Stimulated activated CD8-positive, alpha-beta memory T cell treated with anti-CD3 and anti-CD28 coated beads, Interleukin-2, amount 100 ng/mL, for 48 hours (primary cell): ENCODE results near the gene SLC4A2.
A peak's percentile ranks its signal among the peaks of the same experiment; 100 is the strongest.

ENCODE experiments used
- DNase-seq, 2 donors: peaks; one replicate each; pipeline ENCODE4 v3.0.0-alpha.2; 2020; ENCODE audit warnings: low read depth in 2 of 2

The SLC4A2 gene

DNA sequence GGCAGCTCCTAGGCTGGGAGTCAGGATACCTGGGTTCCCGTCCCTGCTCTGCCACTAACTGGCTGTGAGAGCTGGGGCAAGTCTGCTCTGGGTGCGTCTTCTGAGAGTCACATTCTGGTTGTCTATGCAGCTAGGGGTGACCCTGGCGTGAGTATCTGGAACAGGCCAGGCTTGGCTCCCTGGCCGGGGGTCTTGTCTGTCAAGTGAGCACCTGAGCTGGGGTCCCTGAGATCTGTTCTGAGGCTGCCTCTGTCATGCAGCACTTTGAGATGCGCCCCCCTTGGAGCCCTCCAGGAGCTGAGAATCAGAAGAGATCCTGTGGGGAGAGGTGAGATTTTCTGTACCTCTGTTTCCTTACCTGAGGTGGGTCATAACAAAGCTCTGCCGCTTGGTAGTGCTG is 34.4 kb downstream of the SLC4A2 start:
- DNase-seq, result no peak

DNA sequence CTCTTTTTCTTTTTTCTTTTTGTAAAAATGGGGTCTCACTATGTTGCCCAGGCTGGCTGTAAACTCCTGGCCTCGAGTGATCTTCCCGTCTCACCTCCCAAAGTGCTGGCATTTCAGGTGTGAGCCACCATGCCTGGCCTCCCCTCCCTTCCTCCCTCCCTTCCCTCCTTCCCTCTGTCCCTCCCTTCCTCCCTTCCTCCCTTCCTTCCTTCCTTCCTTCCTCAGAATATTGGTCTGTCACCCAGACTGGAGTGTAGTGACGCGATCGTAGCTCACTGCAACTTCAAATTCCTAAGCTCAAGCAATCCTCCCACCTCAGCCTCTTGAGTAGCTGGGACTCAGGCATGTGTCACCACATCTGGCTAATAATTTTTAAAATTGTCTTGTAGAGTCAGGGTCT is 35.3 kb downstream of the SLC4A2 start:
- no peak for DNase-seq

GRCh38 chr7:151095123-151095797 is 35.9 kb downstream of the SLC4A2 start:
- no peak for DNase-seq

DNA sequence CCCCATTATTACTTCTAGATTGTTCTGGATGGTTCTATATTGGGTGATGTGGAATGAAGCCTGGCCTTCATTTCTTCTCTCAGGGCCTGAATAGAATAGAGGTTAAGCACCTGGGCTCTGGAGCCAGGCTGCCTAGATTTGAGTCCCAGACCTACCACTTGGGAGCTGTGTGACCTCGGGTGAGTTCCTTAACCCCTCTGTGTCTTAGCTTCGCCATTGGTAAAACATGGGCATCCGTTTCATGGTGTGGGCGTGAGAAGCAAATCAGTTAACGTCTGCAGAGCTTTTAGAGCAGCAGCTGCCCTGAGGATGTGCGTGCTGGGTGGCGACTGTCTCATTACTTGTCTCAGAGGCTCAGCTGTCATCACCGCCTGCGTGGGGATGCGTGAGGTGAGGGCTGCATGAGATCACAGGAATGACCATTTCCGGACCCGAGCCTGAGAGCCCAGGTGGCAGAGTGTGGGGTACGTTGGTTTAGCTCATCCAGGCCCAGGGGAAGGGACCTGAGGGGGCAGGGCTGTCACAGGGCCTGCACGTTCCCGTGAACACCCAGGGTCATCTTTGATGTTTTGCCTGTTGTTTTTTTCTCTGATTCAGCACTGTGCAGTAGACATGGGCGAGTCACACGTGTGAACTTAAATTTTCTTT is 36.6 kb downstream of the SLC4A2 start:
- DNase-seq, result no peak

DNA sequence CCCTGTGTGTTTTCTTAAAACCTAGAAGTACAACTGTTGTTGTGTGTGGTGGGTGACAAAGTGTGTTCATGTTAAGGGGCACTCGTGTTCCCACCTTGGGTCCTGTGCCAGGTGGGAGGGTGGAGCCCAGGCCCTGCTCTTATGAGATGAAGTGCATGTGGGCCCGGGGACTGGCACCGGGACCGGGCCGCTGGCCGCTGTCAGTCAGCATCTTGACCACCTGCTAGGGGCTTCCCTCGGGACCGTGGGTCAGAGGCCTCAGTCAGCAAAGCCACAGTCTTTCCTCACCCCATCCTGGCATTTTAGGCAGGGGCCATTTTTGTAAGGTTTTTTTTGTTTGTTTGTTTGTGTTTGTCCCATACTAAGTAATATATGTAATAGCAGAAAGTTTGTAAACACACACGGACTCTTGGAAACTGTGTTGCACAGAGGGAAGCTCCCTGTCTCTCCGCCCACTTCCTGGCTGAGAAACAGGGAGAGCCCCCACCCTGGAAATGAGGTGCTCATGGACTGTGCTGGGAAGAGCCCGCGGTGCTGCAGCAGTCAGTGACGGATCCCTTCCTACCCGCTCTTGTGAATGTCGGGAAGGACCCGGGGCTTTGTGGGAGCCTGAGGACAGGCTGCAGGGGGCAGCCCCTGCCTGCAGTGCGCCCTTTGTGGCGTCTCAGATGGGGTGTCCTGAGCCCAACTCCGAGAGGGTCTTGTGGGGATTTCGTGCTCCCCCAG is 40.3 kb downstream of the SLC4A2 start:
- no peak for DNase-seq

DNA sequence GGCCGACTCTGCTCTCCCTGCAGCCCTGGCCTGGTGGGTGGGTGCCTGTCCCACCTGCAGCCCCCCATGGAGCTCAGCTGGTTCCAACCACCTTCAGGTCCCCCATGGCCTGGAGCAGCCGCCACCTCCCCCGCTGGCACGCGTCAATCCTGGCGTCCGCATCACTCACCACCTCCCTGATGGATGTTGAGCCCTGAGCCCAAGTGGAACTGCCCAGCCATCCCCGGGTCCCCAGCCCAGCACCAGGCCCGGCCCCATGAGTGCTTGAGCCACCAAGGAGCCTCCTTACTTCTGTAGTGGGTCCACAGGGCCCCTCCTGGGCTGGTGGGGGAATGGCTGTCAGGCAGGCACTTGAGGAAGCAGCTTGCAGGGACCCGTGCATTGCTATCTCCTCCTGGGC is 41.5 kb downstream of the SLC4A2 start:
- DNase-seq, result no peak

- DNase-seq, result no peak
Measured at GRCh38 chr7:151101621-151102396, 42.4 kb downstream of the SLC4A2 start.

DNA sequence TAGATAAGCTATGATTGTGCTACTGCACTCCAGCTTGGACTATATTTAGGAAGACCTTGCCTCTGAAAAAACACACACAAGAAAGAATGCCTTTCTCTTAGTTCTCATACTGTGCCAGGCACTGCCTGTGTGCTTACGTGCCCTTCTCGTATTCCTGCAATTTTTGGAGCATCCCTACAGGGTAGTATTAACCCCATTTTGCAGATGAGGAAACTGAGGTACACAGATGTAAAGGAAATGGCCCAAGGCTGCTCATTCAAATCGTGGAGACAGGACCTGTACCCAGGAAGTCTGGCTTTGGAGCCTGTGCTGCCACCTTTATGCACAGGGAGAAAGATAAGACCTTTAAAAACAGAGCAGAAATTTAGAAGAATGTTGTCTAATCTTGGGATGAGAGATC is 43.6 kb downstream of the SLC4A2 start:
- no peak for DNase-seq

- DNase-seq, result no peak
Measured at GRCh38 chr7:151103973-151104372, 44.6 kb downstream of the SLC4A2 start.

GRCh38 chr7:151104411-151105235 is 45.2 kb downstream of the SLC4A2 start:
- DNase-seq, result no peak

DNA sequence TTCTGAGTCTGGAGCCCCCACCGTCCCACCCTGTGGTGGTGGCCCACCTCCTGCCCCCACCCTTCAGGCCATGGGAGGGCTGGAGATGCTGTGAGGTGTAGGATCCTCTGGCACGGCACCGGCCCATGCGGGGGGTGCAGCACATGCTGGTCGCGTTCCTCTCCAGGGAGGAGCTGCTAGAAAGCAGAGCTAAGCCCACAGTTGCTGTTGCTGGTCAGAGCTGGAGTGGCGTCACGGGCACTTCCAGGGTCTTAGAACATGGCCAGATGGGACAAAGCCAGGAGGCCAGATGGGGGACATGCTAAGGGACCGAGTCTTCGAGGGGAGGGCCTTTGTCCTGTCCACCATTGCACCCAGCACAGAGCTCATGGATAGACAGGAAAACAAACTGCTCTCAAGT is 48.5 kb downstream of the SLC4A2 start:
- no peak for DNase-seq

GRCh38 chr7:151109094-151110048 is 50.0 kb downstream of the SLC4A2 start:
- no peak for DNase-seq

- no peak for DNase-seq
Measured at GRCh38 chr7:151110236-151110940, 51.0 kb downstream of the SLC4A2 start.

GRCh38 chr7:151110941-151111645 is 51.7 kb downstream of the SLC4A2 start:
- DNase-seq, result peak; percentile 58 to 62

- DNase-seq, result no peak
Measured at GRCh38 chr7:151113344-151114150, 54.2 kb downstream of the SLC4A2 start.

DNA sequence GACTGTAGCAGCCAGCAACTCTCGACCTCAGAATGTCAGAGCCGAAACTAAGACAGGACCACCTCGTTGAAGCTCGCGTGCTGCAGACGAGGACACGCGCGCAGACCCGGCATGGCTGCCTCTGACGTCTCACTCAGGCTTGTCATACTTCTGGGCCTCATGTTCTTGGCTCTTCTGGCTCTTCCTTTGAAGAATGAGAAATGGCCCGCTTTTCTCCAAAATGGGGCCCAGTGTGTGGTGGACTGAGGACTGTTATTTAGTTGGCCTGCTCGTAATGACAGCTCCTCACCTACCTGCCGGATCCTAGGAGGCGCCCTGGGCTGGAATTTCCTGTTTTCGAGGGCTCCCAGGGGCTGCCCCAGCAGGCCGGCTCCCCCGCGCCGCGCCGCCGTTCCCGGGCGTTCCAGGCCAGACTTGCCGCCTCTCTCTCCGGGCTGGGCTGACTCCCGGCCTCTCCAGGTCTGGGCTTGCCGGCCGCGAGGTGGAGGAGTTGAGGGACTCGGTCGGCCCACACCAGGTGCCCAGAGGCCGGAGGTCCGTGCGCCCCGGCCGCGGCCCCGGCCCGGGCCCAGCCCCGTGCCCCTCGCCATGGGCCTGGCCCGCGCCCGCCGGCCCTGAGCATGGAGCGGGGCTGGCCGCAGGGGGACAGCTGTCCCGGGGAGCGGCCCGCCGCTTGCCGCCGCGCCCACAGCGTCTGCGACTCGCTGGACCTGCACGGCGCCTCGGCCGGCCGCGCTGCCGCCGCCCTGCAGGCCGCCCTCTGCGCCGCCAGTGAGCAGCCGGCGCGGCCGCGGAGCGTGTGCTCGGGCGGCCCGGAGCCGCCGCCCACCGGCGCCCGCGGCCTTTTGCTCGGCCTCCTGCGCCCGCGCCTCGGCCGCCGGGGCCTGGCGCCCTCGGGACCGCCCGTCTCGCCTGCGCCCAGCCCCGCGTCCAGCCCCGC is 55.0 kb downstream of the SLC4A2 start:
- no peak for DNase-seq
